HK-2 (cell line): Measurements from ENCODE around the gene PCSK5.

ENCODE experiments used
- DNase-seq: peaks from one replicate; pipeline ENCODE4 v3.0.0-alpha.2; 2018; ENCODE audit not compliant: unreplicated experiment

Gene PCSK5

GRCh38 chr9:75921391-75922127, 31.1 kb downstream of the PCSK5 start:
- DNase-seq, result no peak

- no peak for DNase-seq
Observed at GRCh38 chr9:75926385-75926784, 35.9 kb downstream of the PCSK5 start.

GRCh38 chr9:75927356-75927755, 36.9 kb downstream of the PCSK5 start:
- DNase-seq, result no peak

- DNase-seq, result no peak
Observed at GRCh38 chr9:75930190-75930589, 39.7 kb downstream of the PCSK5 start.

- no peak for DNase-seq
Observed at GRCh38 chr9:75930730-75931321, 40.4 kb downstream of the PCSK5 start.

- DNase-seq, result no peak
Observed at GRCh38 chr9:75933982-75934381, 43.5 kb downstream of the PCSK5 start.

GRCh38 chr9:75935591-75935990, 45.1 kb downstream of the PCSK5 start:
- no peak for DNase-seq

GRCh38 chr9:75937521-75938258, 47.2 kb downstream of the PCSK5 start:
- no peak for DNase-seq

GRCh38 chr9:75938946-75939345, 48.5 kb downstream of the PCSK5 start:
- DNase-seq, result no peak

GRCh38 chr9:75939536-75940111, 49.2 kb downstream of the PCSK5 start:
- no peak for DNase-seq

- no peak for DNase-seq
Observed at GRCh38 chr9:75941066-75941465, 50.6 kb downstream of the PCSK5 start.

- no peak for DNase-seq
Observed at GRCh38 chr9:75941577-75942311, 51.3 kb downstream of the PCSK5 start.

GRCh38 chr9:75946766-75947165, 56.3 kb downstream of the PCSK5 start:
- DNase-seq, result no peak

GRCh38 chr9:75947233-75947632, 56.8 kb downstream of the PCSK5 start:
- DNase-seq, result no peak

- no peak for DNase-seq
Observed at GRCh38 chr9:75950998-75951397, 60.5 kb downstream of the PCSK5 start.

- no peak for DNase-seq
Observed at GRCh38 chr9:75953218-75953617, 62.7 kb downstream of the PCSK5 start.

GRCh38 chr9:75956161-75956560, 65.7 kb downstream of the PCSK5 start:
- no peak for DNase-seq

GRCh38 chr9:75957116-75957515, 66.6 kb downstream of the PCSK5 start:
- DNase-seq, result no peak

GRCh38 chr9:75958226-75958625, 67.8 kb downstream of the PCSK5 start:
- DNase-seq, result no peak

GRCh38 chr9:75960551-75960950, 70.1 kb downstream of the PCSK5 start:
- DNase-seq, result no peak

GRCh38 chr9:75962013-75962661, 71.7 kb downstream of the PCSK5 start:
- no peak for DNase-seq
